Liver (tissue), 3 donors: Measurements from ENCODE around the gene NT5DC1.

Experiments
- ATF3 ChIP-seq: IDR thresholded peaks from 2 replicates; pipeline ENCODE4 v1.6.1; 2016; ENCODE audit warnings: antibody characterized with exemption
- CTCF ChIP-seq: fragments of 150-350 bp; IDR thresholded peaks from 2 replicates; pipeline ENCODE4 v1.5.1; 2017; ENCODE audit warnings: improper control_type of control experiment, low read depth, low read length; ENCODE audit not compliant: missing input control
- FOXA2 ChIP-seq: IDR thresholded peaks from 2 replicates; pipeline ENCODE4 v1.6.1; 2016; ENCODE audit warnings: antibody characterized with exemption
- HNF4A ChIP-seq, 2 donors: conservative IDR thresholded peaks; 2 replicates each; pipeline ENCODE4 v1.6.1; 2016; ENCODE audit warnings: antibody characterized with exemption in 2 of 2, mild to moderate bottlenecking in 2 of 2
- MAX ChIP-seq: IDR thresholded peaks from 2 replicates; pipeline ENCODE4 v1.6.1; 2016; ENCODE audit warnings: antibody characterized with exemption
- NR2F2 ChIP-seq: IDR thresholded peaks from 2 replicates; pipeline ENCODE4 v1.6.1; 2016; ENCODE audit warnings: antibody characterized with exemption
- RAD21 ChIP-seq, 2 donors: IDR thresholded peaks; 2 replicates each; pipeline ENCODE4 v1.6.1; 2016; ENCODE audit warnings: antibody characterized with exemption in 2 of 2, mild to moderate bottlenecking in 2 of 2
- REST ChIP-seq: IDR thresholded peaks from 2 replicates; pipeline ENCODE4 v1.6.1; 2016; ENCODE audit warnings: antibody characterized with exemption, mild to moderate bottlenecking
- RXRA ChIP-seq, 2 donors: IDR thresholded peaks; 2 replicates each; pipeline ENCODE4 v1.6.1; 2017 to 2018; ENCODE audit warnings: antibody characterized with exemption in 2 of 2, mild to moderate bottlenecking in 1 of 2
- TAF1 ChIP-seq: conservative IDR thresholded peaks from 2 replicates; pipeline ENCODE4 v1.6.1; 2016; ENCODE audit warnings: antibody characterized with exemption, mild to moderate bottlenecking
- YY1 ChIP-seq: IDR thresholded peaks from 2 replicates; pipeline ENCODE4 v1.6.1; 2016; ENCODE audit warnings: antibody characterized with exemption, mild to moderate bottlenecking
- donor health status: healthy.
- donor health status: healthy.

GRCh38 chr6:116084284-116084683 lies 16.4 kb upstream of the NT5DC1 start:
- TF ChIP-seq ATF3 (no peak), NR2F2 (no peak), REST (no peak), TAF1 (no peak), CTCF (no peak), HNF4A (conservative IDR thresholded peaks at IDR 0.05) (peak in 1 of 2 donors; percentile 36), YY1 (no peak), MAX (no peak), FOXA2 (no peak), RAD21 (IDR thresholded peaks at IDR 0.05) (no peak), RXRA (IDR thresholded peaks at IDR 0.05) (peak in 1 of 2 donors; percentile 22)
